ENCODE measurements around the gene DAAM1.
A peak's percentile ranks its signal among the peaks of the same experiment; 100 is the strongest.

Gene DAAM1

DNA sequence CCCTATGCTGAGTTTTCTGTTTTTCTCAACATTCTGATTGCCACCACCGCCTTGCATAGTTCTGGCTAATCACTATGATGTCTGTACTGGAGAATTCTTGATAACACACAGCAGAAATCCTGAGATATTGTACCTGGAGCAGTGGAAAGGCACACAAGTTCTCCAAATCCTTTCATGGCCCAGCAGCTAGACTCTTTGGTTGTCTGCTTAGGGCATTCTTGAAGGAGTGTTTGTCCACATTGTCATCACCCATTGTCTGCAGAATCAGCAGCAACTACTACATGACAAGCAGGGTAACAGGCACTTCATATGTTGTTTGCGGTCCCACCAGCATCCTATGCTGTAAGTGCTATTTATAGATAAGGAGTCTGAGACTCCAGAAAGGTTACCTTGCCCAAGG lies 128.9 kb downstream of the DAAM1 start:
- DNase-seq = no peak

DNA sequence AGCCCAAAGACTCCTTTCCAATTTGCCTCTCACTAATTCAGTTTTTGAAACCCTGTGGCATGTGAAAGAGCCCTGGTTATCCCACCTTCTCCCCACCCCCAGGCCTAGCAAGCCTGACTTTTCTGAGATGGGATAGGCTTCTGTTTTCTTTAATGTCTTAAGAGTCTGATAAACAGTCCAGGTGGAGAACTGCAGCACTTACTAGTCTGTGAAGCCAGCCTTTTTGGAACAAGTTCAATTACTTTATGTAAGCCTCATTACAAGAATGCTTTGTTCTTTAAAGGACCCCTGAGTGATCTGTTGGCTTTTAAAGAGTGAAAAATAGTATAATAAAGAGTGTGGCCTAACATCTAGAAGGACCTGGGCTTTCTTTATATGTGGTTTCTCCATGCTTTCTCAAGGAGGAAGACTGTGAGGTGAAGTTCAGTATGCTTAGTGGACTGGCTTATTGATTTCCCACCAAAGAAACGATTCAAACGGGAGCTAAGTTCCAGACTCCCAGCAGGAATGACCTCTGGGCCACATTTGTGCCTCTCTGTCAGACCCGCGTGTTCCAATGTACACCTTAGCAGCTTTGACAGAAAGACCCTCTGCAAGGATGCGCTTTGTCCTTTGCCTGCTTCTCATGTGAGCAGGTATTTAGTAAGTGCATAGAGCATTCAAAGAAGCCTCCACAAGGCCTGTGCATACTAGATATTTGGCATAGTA lies 129.5 kb downstream of the DAAM1 start:
- no peak for DNase-seq

DNA sequence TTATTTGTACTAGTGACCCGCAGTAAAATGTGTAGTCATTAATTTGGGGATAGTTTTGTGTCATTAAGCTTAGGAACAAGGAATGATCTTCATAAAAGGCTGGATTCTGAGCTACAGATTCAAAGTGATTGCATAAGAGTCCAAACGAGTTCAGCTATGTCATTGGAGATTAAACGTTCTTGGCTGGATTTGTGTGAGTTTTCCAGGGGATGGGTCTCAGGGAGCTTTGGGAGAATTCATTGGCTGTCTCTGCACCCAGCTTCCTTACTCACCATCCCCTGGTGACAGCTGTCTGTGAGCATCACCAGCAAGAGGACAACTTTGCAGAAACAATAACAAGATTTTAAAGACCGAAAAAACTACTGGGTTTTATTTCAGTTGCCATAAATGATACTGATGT lies 130.4 kb downstream of the DAAM1 start:
- no peak for DNase-seq

DNA sequence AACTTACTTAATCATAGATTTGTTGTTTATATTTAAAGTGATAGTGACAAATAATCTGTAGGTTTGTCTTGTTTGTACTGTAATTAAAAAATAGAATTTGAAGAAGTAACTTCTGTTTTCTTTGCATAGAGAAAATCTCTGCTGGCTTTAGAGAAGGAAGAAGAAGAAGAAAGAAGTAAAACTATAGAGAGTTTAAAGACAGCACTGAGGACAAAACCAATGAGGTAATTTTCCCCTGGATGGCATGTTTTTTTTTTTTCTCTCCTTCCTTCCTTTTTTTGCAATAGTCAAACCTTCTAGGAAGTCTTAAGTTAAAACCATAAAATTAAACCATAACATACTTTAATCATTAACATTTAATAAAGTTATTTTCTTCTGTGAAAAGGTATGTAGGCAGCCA lies 131.9 kb downstream of the DAAM1 start:
- DNase-seq = peak in 1 of 2 donors; percentile 36

DNA sequence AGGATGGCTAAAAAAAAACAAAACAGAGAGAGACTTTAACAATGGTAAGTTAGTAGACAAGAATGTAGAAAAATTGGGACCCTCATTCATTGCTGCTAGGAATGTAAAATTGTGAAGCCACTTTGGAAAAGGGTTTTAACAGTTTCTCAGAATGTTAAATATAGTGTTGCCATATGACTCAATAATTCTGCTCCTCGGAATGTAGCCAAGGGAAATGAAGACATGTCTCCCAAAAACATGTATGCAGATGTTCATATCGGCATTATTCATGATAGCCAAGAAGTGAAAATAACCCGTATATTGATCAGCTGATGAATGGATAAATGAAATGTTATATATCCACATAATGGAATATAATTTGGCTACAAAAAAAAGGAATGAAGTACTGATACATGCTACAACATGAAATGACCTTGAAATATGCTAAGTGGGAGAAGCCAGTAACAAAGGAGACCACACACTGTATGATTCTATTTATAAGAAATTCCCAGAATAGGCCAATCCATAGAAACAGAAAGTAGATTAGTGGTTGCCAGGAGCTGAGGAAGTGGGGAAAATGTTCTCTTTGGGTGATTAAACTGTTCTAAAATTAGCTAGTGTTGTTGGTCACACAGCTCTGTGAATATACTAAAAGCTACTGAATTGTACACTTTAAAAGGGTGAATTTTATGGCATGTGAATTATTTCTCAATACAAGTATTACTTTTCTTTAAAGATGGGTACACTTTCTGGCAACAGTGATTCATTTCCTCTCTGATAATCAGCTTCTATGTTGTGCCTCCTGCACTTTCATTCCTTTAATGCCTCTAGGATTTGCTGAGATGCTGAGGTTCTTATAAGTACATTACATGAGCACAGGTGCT lies 132.5 kb downstream of the DAAM1 start:
- DNase-seq = peak; percentile 3 to 41

DNA sequence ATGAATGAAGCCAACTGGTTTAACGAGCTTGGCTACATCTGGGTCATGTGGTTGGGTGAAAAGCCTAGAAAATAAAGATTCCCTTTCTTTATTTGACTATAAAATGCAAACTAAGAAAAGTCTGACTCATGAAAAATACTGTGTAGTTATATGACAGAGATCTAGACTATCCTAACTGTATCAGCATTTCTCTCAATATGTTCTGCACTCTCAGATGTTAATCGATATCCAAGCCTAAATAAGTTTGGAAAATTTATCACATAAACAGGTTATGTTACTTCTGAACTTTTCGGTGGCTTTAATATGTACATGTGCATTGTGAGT lies 133.1 kb downstream of the DAAM1 start:
- DNase-seq = no peak

DNA sequence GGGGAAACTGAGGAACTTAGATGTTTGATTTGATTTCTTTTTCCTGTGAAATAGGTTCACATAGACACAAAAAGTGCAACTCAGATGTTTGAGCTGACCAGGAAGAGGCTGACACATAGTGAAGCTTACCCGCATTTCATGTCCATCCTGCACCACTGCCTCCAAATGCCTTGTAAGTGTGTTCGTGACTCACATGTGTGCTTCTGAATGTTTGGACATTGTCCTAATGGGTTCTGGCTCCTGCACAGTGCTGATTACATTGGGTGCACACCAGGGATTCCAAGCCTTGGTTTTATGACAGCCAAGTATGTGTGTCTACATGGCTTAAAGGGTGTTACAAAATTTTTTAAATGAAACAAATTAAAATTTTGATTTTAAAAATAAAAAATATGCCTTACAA lies 137.4 kb downstream of the DAAM1 start:
- no peak for DNase-seq

DNA sequence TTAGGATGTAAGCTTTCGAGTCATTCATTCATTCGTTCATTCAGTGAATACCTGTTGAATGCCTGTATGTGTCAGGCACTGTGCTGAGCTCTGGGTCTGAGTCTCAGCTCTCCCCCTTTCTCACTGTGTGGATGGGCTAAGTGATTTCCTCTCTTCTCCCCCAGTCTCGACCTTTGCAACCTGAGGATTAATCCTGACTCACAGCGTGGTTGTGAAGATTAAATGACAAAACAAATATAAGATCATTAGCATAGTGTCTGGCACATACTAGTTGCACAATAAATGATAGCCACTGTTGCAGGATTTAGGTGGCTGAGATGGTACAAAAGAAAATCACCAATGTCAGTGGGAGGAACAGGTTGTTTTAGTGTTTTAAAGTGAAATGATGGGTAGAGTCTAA lies 140.0 kb downstream of the DAAM1 start:
- DNase-seq = no peak

DNA sequence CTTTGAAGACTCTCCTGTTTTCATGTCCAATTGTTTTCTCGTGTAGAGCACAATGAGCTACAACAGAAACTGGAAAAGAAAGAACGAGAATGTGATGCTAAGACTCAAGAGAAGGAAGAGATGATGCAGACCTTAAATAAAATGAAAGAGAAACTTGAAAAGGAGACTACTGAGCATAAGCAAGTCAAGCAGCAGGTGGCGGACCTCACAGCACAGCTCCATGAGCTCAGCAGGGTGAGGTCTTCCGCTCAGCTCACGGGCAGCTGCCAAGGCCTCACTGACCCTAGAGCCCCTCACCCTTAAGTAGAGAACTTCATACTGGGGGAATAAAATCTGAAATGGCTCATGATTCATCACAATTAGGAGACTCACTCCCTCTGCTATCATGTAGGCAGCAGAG lies 142.0 kb downstream of the DAAM1 start:
- DNase-seq = no peak

DNA sequence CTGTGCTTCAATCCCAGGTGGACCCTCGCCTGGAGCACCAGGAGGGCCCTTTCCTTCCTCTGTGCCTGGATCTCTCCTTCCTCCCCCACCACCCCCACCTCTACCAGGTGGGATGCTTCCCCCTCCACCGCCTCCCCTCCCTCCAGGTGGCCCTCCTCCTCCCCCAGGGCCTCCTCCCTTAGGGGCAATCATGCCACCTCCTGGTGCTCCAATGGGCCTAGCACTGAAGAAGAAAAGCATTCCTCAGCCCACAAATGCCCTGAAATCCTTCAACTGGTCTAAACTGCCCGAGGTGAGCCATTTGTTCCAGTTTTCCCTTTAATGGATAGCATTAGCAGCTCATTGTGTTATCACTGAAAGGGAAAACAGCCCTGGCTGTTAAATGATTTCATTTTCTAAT lies 142.8 kb downstream of the DAAM1 start:
- no peak for DNase-seq

DNA sequence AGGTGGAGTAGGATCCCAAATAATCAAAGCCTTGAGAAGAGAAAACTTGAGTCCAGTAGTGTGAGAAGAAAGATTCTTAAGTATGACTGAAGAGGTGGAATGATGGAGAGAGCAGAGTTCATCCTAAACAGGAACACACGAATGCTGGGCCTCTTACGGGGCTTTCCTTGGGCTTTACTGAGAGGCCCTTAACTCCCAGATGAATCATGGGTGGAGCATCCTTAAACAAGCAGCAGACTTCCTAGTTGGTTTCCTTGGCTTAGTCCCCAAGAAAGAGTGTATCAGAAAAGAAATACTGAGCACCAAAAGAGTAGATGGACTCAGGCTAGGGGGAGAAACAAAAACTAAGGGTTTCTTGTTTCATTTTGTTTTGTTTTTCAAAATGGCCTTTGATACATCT lies 144.3 kb downstream of the DAAM1 start:
- DNase-seq = no peak

DNA sequence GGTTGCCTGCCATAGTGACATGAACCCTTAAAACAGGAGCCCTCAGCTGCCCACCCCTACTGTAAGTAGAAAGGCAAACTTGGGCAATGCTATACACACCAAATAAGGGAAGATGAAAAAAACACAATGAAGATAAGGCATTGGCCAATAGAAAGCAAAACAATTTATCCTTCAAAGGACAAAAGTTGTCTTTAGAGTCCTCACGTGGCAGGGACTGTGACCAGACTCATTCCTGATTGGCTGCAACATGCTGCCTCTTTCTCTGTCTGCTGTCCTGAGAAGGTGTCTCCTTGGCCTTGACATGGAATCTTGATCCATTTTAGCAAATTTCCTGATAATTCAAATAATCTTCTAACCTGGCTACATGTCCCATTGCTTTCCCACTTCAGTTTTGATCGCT lies 144.8 kb downstream of the DAAM1 start:
- DNase-seq = no peak

DNA sequence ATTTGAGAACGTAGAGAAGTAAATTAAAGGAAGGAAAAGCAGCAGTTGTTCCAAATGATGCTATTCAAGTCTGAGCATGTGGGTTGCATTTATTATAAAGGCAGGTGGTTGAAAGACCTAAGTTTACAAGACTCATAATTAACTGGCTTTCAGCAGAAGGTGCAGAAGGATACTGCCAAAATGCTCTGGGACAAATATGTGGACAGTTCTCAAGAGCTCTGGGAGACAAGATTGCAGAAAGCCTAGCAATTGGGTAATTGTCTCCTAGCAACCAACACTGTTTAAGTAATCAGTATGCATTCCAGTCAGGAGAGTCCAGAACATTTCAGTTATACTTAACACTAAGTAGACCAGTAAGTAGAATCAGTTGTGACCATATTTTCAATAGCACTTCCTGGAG lies 145.2 kb downstream of the DAAM1 start:
- peak; percentile 34 to 53 for DNase-seq

DNA sequence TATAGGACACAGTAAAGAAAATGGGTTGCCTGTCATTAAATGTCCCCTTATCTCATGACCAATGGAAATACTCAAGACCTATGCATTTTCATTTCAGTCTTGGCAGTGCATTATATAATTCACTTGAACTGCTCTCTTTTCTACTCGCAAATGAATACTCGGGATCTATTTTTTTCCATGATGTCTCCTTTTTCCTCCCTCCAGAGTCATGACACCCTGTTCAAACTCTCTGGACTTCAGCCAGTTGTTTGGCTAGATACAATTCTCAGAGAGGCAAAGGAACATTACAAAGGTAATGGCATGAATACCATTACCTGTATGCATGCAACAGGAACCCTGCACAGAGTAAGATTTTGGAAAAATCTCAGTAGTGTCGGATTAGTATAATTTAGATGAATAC lies 145.8 kb downstream of the DAAM1 start:
- no peak for DNase-seq

DNA sequence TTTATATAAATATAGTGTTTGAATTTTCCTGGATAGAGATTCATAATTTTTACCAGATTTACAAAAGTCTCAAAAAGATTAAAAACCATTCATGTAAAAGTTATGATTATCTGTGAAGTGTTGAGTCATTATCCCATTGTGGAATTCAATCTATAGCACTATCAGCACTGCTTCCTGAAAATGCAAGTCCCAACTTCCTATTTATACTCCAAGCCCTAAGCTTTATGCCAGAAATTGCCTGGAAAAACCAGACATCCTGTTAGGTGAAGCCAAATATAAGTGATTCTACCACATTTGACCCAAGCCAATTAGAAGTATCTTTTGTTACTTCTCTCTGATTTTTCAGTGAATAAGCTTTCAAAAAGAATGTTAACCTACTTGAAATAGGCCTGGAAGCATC lies 147.6 kb downstream of the DAAM1 start:
- no peak for DNase-seq

DNA sequence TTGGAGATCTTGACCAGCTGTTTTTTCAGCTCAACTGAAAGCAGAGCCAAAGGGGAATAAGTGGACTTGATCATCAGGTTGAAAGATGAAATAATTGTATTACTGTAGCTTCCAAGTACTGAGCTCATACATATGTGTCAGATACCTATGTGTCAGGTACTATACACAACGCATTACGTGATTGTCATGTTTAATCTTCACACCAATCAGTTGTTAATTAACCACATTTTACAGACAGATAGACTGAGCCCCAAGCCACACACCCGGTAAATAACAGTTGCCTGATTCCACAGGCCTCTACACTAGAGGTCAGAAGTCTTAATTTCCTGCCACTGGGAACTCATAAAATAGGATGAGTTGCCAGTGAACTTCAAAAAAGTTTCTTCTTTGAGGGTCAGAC lies 148.2 kb downstream of the DAAM1 start:
- DNase-seq = no peak

DNA sequence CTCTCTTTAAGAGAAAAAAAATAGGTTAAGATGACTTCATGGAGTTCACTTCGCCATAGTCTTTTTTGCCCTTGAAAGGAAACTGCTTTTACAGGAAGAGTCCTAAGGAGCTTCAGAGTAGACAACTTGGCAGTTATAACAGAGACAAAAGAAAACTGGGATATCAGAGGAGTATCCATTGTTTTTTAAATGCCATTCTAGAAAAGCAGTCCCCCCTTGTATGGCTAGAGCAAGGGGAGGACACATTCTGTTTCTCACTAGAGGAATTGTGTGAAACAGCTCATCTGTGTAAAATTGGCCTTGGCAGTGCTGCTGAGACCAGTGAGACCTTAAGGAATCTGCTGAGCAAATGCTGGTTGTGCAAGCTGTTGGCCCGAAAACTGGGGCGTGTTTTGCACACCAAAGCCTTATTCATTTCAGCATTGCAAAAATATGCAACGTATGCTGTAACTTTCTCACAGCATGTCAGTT lies 148.7 kb downstream of the DAAM1 start:
- peak; percentile 47 to 74 for DNase-seq

DNA sequence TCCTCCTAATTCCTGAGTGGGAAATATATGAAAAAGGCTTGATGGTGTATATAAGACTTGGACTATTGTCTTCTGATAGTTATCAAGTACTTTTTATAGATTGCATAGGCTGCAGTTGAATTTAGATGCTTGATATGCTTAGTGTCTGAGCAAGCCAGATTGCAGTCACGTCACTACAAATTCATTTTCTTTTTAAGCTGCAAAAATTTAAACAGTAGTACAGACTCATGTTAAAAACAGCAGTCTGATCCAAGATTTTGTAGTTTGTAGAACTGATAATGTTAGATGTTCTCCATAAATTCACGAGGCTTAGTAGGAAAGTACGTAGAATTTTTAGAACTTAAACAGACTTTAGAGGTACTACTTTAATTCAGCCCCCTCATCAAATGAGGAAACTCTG lies 150.3 kb downstream of the DAAM1 start:
- DNase-seq = no peak

DNA sequence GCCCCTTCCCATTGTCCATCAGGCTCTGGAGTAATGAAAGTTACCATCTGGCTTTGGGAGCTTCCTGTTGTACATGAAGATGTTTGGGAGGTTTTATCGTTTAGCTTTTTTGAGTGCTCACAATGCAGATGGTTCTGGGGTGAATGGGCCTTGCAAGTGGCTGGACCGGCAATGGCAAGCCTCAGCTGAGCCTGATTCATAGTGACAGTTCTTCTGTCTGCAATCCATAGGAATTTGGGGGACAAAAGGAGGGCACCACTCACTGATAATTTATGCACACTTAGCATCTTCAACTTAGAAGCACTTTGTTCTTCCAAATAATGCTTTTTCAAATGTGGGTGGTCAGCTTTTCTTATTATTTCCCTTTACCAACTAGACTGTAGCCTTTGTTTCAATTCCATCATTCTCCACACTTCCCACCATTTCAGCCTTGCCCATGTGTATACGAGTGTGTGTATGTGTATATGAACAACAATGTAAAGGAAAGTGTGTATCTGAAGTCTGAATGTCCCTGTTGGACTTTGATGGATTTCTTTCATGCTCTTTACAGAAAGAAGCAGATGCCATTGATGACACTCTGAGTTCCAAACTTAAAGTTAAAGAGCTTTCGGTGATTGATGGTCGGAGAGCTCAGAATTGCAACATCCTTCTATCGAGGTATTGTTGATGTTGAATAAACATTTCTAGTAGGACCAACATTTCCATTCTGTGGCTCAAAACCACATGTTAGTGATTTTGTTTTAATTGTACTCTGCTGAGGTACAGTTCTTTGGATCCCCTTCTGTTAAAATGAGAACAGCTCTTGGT lies 151.3 kb downstream of the DAAM1 start:
- no peak for DNase-seq

DNA sequence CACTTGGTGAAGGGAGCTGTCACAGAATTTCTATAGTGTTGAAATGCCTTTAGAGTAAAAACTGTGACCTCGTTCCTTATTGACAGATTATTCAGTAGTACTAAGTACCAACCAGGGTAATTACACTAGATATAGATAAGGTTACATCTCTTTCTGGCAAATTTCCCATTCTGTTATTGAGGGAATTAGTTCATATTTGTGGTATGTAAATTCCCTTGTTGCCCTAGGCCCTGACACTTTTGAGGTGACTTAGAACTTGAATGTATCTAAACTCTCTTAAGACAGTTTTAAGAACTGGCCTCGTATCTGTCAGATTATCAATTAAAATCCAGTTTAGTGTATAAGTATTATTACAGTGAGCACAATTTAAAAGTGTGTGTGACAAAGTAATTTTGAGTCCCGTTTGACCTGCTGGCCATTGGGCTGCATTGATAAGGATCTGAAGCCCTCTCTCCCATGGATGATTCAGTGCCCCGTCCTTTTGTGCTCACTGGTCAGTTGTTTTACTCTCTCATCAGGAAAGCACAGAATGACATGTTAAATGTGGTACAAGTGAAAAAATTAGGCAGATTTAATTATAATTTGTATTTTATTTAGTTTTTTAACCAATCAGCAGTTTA lies 153.5 kb downstream of the DAAM1 start:
- no peak for DNase-seq

DNA sequence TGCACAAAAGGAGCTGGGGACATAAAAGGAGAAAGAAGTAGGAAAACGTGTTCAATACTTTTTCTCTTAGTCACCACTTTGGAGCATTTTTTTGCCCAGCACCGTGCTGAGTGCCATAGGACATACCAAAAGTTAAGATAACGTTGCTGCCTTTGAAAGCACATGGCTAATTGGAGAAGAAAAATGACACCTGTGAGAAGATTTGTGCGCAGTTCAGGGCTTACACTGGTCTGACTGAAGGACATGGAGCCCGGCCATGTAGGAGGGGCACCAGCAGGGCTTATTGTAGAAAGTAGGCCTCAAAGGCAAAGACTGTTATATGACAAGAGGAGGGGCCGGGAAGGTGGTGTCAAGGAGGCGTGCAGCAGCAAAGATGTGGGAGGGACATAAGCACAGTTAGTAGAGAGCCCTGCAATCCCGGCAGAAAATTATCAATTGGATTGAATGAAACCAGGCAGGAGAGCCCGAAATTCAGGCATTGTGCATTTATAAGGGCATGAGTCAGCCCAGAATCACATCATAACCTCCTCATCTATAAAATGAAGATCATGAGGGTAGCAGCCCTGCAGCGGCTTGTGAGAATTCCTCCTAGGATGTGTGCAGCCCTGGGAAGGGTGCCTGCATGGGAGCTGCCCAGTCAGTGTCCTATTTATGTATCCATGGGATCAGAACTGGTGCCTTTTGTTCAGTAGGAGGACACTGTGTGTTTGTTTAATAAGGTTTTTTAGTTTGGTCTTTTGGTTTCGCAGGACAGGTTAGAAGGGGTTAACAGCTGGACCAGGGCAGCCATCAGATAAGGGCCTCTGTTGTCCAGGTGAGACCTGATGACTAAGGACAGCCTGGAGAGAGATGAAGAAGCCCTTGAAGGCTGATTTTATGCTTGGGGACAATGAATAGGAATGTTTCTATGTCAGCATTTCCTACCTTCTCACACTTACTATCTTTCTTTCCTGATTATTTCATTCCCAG lies 154.3 kb downstream of the DAAM1 start:
- DNase-seq = no peak

DNA sequence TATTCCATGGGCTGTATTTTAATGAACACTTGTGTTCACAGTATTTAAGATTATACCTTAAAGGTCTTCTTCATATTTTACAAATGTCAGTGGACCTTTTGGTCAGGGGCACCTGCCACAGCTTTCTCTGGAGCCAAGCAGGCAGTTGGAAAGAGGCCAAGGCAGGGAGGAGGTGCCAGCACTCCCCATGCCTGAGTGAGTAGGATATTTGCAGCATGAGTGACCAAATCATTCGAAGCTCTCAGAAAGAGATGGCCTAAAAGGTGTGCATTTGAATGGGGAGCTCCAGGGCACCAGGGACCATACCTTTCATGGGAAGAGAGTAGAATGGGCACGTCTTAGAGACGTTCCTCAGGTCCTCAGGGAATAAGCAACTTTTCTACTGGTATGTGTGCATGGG lies 155.1 kb downstream of the DAAM1 start:
- DNase-seq = no peak
